LNCAP (cell line): ENCODE results near the gene BRAF.

ENCODE experiments used
- CTCF ChIP-seq: fragments of 450-650 bp; IDR thresholded peaks from 2 replicates; pipeline ENCODE4 v1.5.1; 2017; ENCODE audit warnings: mild to moderate bottlenecking

Gene BRAF

GRCh38 chr7:140678816-140679130 is 246.0 kb downstream of the BRAF start:
- no peak for TF ChIP-seq CTCF

DNA sequence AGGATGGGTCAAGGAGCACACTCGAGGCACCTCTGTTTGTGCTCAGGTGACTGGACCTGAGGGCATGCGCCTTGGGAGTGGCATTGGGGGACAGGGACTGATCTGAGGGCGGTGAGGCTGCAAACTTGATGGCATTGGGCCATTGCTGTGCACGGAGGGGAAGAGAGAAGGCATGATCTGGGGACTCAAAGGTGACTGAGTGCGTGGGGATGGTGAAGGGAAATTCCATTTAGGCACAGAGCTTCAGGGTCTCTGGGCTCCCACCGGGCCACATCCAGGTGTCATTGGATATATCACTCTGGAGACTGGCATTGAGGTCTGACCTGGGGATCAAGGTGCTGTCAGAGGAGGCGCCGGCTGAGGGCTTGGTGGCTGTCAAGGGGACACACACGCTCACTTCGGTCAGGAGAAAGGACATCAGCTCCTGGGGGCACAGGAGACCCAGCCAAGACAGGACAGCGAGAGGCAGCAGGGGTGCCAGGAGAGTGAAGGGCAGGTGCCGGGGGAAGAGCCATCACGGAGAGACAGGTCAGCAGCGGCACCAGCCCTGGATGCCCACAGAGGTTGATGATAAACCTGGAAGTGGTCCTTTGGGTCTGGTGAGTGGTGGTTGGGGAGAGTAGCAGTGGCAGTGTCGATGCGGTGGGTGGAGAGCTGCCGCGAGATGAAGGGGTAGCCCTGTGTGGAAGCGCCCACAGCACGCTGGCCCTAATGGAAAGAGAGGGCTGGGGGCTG is 246.5 kb downstream of the BRAF start:
- TF ChIP-seq CTCF, result no peak

DNA sequence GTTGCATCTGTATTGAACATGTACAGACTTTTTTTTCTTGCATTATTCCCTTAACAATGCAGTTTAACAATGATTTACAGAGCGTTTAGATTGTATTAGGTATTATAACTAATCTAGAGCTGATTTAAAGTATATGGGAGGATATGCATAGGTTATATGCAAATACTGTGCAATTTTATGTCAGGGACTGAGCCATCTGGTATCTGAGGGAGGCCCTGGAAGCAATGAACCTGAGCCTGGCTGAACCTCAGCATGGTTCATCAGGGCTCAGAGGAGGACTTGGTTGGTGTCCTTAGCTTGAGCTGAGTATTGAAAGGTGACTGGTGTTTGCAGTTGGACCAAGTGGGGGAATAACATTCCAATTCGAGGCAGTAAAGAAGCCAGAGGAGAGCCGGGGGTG is 247.2 kb downstream of the BRAF start:
- no peak for TF ChIP-seq CTCF

GRCh38 chr7:140676306-140676705 is 248.4 kb downstream of the BRAF start:
- no peak for TF ChIP-seq CTCF

DNA sequence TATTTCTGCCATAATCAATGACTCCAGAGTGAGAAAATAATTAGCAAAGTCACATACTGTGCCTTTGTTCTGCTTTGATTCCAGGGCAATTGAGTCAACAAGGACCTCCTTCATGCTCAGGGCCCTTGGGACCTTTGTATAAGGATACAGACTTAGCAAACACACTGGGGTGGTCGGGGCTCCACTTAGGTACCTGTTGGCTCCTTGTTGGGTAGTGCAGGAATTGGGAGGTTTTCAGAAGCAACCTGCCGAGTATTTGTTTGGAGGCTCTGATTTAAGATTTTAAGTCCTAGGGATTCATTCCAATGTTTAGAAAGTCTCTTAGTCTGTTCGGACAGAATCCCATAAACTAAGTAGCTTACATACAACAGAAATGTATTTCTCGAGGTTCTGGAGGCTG is 249.0 kb downstream of the BRAF start:
- no peak for TF ChIP-seq CTCF

DNA sequence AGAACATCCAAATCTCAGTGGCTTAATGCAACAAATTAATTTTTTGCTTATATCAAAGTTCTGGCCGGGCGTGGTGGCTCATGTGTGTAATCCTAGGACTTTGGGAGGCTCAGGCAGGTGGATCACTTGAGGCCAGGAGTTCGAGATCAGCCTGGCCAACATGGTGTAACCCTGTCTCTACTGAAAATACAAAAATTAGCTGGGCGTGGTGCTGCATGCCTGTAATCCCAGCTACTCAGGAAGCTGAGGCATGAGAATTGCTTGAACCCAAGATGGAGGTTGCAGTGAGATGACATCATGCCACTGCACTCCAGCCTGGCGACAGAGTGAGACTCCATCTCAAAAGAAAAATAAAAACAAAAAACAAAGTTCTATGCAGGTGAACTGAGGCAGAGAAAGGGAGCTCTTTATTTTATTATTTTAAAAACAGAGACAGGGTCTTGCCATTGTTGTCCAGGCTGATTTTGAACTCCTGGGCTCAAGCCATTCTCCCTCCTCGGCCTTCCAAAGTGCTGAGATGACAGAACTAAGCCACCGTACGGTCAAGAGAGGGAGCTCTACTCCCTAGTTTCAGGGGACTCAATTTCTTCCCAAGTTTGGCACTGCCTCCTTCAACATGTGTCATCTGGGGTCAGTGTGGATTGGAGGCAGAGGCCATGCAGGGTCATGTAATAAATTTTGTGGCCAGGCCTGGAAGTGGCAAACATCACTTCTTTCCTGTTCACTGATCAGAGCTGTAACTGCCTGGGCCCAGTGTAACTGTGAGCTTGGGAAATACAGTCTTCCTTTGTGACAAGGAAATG is 249.6 kb downstream of the BRAF start:
- TF ChIP-seq CTCF, result peak; percentile 71

- TF ChIP-seq CTCF, result no peak
Measured at GRCh38 chr7:140674356-140674800, 250.4 kb downstream of the BRAF start.
